Stomach (tissue), 9 donors: Measurements from ENCODE around the gene PALLD. TPM values are rescaled to one million over a fixed set of nuclear protein-coding genes. Genes with fewer than 3 reads are reported as not detected.

ENCODE experiments used
- DNase-seq, 2 donors: peaks; one replicate each; pipeline versions ENCODE4 v3.0.0 to v3.0.0-alpha.2; 2013 to 2019
- H3K27ac ChIP-seq, 5 donors: fragments of 200-600 bp in 4 of 5; sonication (generic) in 4 of 5; one replicate each; pipeline ENCODE4 v1.5.1; 2013 to 2019; ENCODE audit warnings: mild to moderate bottlenecking in 1 of 5, moderate library complexity in 1 of 5
- H3K27me3 ChIP-seq, 3 donors: fragments of 200-600 bp; sonication (generic); one replicate each; pipeline ENCODE4 v1.5.1; 2017 to 2019; ENCODE audit warnings: mixed run types in 1 of 3
- H3K36me3 ChIP-seq, 4 donors: fragments of 200-600 bp; sonication (generic); 1 replicate in 3 of 4; 2 replicates in 1 of 4; pipeline ENCODE4 v1.5.1; 2016 to 2019
- H3K4me1 ChIP-seq, 4 donors: fragments of 200-600 bp; sonication (generic); one replicate each; pipeline ENCODE4 v1.5.1; 2016 to 2019
- H3K4me3 ChIP-seq, 4 donors: fragments of 200-600 bp; sonication (generic) in 3 of 4; one replicate each; pipeline ENCODE4 v1.5.1; 2016 to 2019; ENCODE audit warnings: mild to moderate bottlenecking in 1 of 4
- H3K9me3 ChIP-seq, 4 donors: fragments of 200-600 bp; sonication (generic); one replicate each; pipeline ENCODE4 v1.5.1; 2016 to 2019
- EP300 ChIP-seq: sonication (generic); formaldehyde crosslinking; IDR thresholded peaks from one replicate; pipeline ENCODE4 v1.6.1; 2017; ENCODE audit warnings: antibody characterized with exemption
- POLR2A ChIP-seq, 4 donors: fragments of 450-650 bp; IDR thresholded peaks; one replicate each; pipeline ENCODE4 v1.6.1; 2016; ENCODE audit warnings: antibody characterized with exemption in 4 of 4, control low read depth in 2 of 4, mild to moderate bottlenecking in 1 of 4, moderate library complexity in 1 of 4
- POLR2AphosphoS5 ChIP-seq, 3 donors: sonication (generic); formaldehyde crosslinking; IDR thresholded peaks; one replicate each; pipeline ENCODE4 v1.6.1; 2016; ENCODE audit warnings: antibody characterized with exemption in 3 of 3
- WGBS, 5 donors: extraction: QIAGEN DNeasy Blood & Tissue Kit in 3 of 5; methylation state at CpG; one replicate each; pipeline versions ENCODE4 v1.1.5 to v1.1.7; 2013 to 2018; 5-methylcytosine and 5-hydroxymethylcytosine counted together
- intact Hi-C: fragments of 100-400 bp; cut with DNase I; formaldehyde crosslinking; loops from one replicate; pipeline ENCODE4 v1.15.1; 2023; ENCODE audit warnings: low total_unique reads
- polyA plus RNA-seq, 3 donors: library from polyadenylated mRNA; stranded (reverse); fragments of 200-250 nt; gene quantifications; one replicate each; pipeline ENCODE4 v1.2.3, GENCODE V29; 2013
- total RNA-seq, 5 donors: library from RNA; depleted of rRNA; stranded (reverse); fragments of >200 nt; gene quantifications; one replicate each; pipeline versions ENCODE4 v1.1.0 to v1.2.3, GENCODE V29; 2014 to 2016
- TF ChIP-seq, protein P1 (sequence below), 7 experiments: fragments of 450-650 bp in 4 of 7; fragments of 200-600 bp in 3 of 7; sonication (generic) in 3 of 7; IDR thresholded peaks; one replicate each; pipeline ENCODE4 v1.5.1; 2016 to 2019; ENCODE audit warnings: antibody characterized with exemption in 7 of 7, control low read depth in 2 of 7, mild to moderate bottlenecking in 1 of 7
- donor health status: healthy with polysubstance abuse.
- donor health status: Bipolar disorder and iron deficiency.
- donor health status: healthy.

The PALLD gene
- total and polyA plus RNA-seq, 8 donors, result 75.9 to 984 (median 206) TPM

DNA sequence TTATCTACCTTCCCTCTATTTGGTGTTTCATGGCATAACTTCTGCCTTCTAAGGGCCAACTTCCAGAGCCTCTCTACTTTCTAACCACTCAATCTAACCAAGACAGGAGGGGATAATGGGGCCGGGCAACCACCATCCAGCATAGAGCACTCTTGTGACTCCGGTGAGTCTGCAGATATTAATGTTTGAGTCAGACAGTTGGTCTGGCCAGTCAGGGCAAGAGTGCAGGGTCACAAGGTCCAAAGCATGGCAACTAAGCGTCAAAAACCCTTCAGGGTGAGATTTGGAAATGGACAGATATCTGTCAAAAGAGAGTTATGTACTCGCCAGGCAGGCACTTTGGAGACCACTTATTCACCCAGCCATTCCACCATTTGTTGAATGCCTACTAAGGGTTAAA, 105.0 kb downstream of the PALLD start:
- no peaks in the 10 kb centered on the region for H3K9me3 ChIP-seq
- intact Hi-C loops, result no loop called here
- H3K36me3 ChIP-seq, result no peaks in the 10 kb centered on the region
- no peaks in the 10 kb centered on the region for H3K27me3 ChIP-seq
- H3K4me1 ChIP-seq, result peaks cover 0 to 13% (median 11%) of the 10 kb centered on the region in 4 donors
- TF ChIP-seq, protein P1, sequence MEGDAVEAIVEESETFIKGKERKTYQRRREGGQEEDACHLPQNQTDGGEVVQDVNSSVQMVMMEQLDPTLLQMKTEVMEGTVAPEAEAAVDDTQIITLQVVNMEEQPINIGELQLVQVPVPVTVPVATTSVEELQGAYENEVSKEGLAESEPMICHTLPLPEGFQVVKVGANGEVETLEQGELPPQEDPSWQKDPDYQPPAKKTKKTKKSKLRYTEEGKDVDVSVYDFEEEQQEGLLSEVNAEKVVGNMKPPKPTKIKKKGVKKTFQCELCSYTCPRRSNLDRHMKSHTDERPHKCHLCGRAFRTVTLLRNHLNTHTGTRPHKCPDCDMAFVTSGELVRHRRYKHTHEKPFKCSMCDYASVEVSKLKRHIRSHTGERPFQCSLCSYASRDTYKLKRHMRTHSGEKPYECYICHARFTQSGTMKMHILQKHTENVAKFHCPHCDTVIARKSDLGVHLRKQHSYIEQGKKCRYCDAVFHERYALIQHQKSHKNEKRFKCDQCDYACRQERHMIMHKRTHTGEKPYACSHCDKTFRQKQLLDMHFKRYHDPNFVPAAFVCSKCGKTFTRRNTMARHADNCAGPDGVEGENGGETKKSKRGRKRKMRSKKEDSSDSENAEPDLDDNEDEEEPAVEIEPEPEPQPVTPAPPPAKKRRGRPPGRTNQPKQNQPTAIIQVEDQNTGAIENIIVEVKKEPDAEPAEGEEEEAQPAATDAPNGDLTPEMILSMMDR (IDR thresholded peaks at IDR 0.05), result no peak
- TF ChIP-seq EP300, result no peak
- TF ChIP-seq POLR2A (IDR thresholded peaks at IDR 0.05), result no peak
- TF ChIP-seq POLR2AphosphoS5 (IDR thresholded peaks at IDR 0.05), result no peak
- no peak overlapping the region for H3K4me3 ChIP-seq
- 83 to 100% (median 96%) methylated on average over 4 of the region's 4 CpGs for whole genome bisulfite sequencing, 5 donors
- H3K27ac ChIP-seq, result no peak overlapping the region
- DNase-seq, result no peak

DNA sequence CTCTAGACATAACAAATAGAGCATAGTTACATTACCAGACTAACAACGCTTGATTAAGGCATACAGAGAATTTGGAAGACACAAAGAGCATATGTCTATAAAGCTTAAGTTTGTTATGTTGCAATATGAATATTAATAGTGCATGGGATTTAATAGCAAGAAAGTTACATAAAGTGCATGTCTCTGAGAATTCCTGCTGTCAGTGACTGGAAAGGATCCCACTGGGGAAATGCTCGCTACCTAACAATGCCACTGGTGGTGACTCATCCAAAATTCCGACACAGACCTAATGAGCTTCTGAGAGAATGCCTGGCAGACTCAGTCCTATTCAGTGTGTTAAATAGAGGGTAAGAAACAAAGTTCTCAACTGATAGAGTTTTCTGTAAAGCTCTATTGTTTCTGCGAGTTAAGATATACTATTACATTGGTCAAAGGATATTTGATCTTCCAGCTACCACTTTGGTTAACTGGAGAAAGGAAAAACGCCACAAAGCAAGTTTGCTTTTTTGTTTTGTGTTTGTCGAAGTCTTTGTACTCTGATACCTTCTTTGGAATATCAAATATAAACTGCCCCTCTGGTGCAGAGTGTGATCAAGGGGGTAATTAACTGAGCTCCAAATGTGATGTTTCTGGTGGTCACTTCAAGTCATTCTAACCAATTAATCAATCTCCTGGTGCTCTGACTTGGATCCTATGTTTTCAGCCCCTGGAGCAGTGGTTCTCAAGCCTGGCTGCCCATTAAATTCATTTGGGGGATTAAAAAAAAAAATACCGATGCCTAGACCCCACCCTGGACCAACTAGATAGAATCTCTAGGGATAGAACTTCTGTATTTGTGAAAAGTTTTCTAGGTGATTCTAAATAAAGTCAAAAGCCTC, 107.9 kb downstream of the PALLD start:
- DNase-seq, result peak in 1 of 2 donors; percentile 67
- WGBS, 5 donors, result 43 to 55% (median 52%) methylated on average over 7 of the region's 7 CpGs
- Histone ChIP-seq H3K9me3 (no peaks in the 10 kb centered on the region), H3K27me3 (no peaks in the 10 kb centered on the region), H3K36me3 (no peaks in the 10 kb centered on the region), H3K4me3 (no peak overlapping the region), H3K4me1 (peaks cover 0 to 13% (median 11%) of the 10 kb centered on the region in 4 donors), H3K27ac (no peak overlapping the region)
- TF ChIP-seq EP300 (no peak), POLR2AphosphoS5 (IDR thresholded peaks at IDR 0.05) (peak in 1 of 3 donors; percentile 14), POLR2A (IDR thresholded peaks at IDR 0.05) (no peak)
- intact Hi-C loops, result no loop called here

DNA sequence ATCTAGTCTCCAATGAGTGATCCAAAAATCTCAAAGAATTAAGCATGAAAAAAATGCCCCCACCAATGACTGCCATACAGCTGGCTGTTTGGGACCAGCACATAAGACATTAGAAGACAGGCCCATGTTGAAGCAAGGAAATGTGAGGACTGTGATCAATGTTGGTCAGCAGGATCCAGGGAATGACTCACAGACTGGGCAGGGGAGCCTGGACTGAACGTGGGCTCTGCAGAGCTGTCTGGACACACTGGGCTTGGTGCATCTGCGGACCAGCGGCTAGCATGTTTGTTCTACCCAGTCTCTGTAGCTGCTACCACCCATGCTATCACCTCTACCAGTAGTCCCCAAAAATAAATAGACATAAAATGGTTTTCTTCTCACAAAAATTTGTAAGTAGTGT, 108.6 kb downstream of the PALLD start:
- intact Hi-C loops, result no loop called here
- Histone ChIP-seq H3K27ac (no peak overlapping the region), H3K4me1 (peaks cover 0 to 13% (median 11%) of the 10 kb centered on the region in 4 donors), H3K36me3 (no peaks in the 10 kb centered on the region), H3K4me3 (no peak overlapping the region), H3K27me3 (no peaks in the 10 kb centered on the region), H3K9me3 (no peaks in the 10 kb centered on the region)
- WGBS, 5 donors, result 57 to 78% (median 75%) methylated on average over 3 of the region's 3 CpGs
- TF ChIP-seq, protein P1 (IDR thresholded peaks at IDR 0.05), result no peak
- TF ChIP-seq EP300, result no peak
- TF ChIP-seq POLR2AphosphoS5 (IDR thresholded peaks at IDR 0.05), result no peak
- no peak for TF ChIP-seq POLR2A (IDR thresholded peaks at IDR 0.05)
- DNase-seq, result no peak

DNA sequence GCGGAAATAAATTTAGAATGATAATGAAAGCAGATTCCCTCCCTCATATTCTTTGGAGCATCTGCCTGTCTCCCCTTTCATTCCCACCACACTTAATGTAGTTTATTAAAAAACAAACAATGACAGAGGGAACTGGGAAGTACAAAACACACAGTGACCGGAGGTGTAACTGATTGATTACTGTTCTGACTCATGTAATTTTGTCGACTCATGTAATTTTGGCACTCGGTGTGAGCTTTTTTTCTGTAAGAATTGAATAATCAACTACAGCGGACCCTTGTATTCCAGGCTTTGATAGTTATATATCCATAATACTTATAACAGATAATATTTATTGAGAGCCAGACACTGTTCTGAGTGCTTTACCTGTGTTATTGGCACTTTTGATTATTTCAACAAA, 110.4 kb downstream of the PALLD start:
- Histone ChIP-seq H3K4me3 (no peak overlapping the region), H3K9me3 (no peaks in the 10 kb centered on the region), H3K36me3 (no peaks in the 10 kb centered on the region), H3K4me1 (peaks cover 0 to 13% (median 11%) of the 10 kb centered on the region in 4 donors), H3K27me3 (no peaks in the 10 kb centered on the region), H3K27ac (no peak overlapping the region)
- intact Hi-C loops, result no loop called here
- DNase-seq, result no peak
- TF ChIP-seq POLR2A (IDR thresholded peaks at IDR 0.05) (no peak), EP300 (no peak), POLR2AphosphoS5 (IDR thresholded peaks at IDR 0.05) (no peak)
- TF ChIP-seq, protein P1 (IDR thresholded peaks at IDR 0.05), result no peak
- 81 to 97% (median 90%) methylated on average over 5 of the region's 5 CpGs for WGBS, 5 donors

DNA sequence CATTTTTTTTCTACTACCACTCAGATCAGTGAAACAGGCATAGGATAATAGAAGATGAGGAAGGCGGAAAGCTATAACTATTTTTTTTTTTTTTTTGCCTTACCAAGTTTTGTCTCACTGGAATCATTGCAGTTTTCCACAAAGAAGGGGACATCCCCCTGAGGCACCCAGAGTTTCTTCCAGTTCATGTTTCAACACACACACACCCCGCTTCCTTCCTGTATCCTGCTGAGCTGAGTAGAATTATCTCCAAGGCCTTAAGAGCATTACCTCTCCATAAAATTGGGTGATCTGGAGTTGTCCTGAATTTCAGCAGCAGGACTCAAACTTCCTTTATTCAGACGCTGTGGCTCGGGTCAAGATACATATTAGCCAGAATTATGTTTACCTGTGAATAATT, 111.9 kb downstream of the PALLD start:
- Histone ChIP-seq H3K36me3 (no peaks in the 10 kb centered on the region), H3K4me3 (no peak overlapping the region), H3K4me1 (peaks cover 0 to 13% (median 11%) of the 10 kb centered on the region in 4 donors), H3K27me3 (no peaks in the 10 kb centered on the region), H3K27ac (no peak overlapping the region), H3K9me3 (no peaks in the 10 kb centered on the region)
- DNase-seq, result no peak
- WGBS, 5 donors, result 74 to 81% (median 78%) methylated on average over 4 of the region's 4 CpGs
- no peak for TF ChIP-seq POLR2AphosphoS5 (IDR thresholded peaks at IDR 0.05)
- no peak for TF ChIP-seq POLR2A (IDR thresholded peaks at IDR 0.05)
- TF ChIP-seq EP300, result no peak
- TF ChIP-seq, protein P1 (IDR thresholded peaks at IDR 0.05), result no peak
- intact Hi-C loops, result no loop called here
